ENCODE results near the gene EFCC1. TPM values are rescaled to one million over a fixed set of nuclear protein-coding genes. Genes with fewer than 3 reads are reported as not detected.
"Not testable (repeated sequence)": the region's sequence is repeated elsewhere in the genome, so short reads cannot be mapped to it uniquely, and the experiment has no call there.

The EFCC1 gene
- total RNA-seq, 2 experiments from 2014 or later, result not detected

DNA sequence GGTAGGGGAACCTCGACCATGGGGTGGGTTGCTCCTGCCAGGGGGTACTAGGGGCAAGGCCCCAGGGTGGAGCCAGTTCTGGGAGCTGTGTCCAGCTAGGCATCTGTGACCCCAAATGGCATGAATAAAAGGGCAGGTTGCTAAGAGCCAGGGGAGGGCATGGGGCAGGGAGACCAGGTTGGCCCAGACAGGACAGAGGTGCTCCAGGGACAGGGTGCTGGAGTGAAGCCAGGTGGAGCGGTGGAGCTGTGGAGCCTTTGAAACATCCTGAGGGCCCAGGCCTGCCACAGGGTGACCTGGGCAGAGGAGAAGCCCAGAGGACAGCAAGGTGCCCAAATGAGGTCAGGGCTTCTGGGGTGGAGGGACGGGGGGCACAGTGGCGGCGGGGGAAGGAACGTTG is 87.2 kb downstream of the EFCC1 start:
- intact Hi-C loops (cut with micrococcal nuclease; ENCODE audit: unreplicated experiment); H3K4me2 ChIP-seq (ENCODE audit: low read length); DNase-seq (ENCODE audit: low spot score); H3K9me2 ChIP-seq (ENCODE audit: insufficient read depth, low read length); POLR2A ChIA-PET; H2AFZ ChIP-seq (ENCODE audit: low read length); H3K79me2 ChIP-seq (ENCODE audit: insufficient read depth, low read depth, low read length); H3K27ac ChIP-seq (ENCODE audit: low read depth, low read length, poor library complexity, severe bottlenecking); CTCF ChIA-PET (ENCODE audit: unreplicated experiment); BruUV-seq (replicated peaks); H3K9me3 ChIP-seq (ENCODE audit: low read length); H3K4me1 ChIP-seq (ENCODE audit: insufficient read depth, low read length, poor library complexity, severe bottlenecking); H3K4me3 ChIP-seq (ENCODE audit: low read depth, low read length, poor library complexity, severe bottlenecking); H4K20me1 ChIP-seq (ENCODE audit: insufficient read depth, low read length): not testable (repeated sequence)
- peaks cover 11% of the 10 kb centered on the region for H3K36me3 ChIP-seq (ENCODE audit: insufficient read depth, low read length)

Other genes with a start within 250 kb of the EFCC1 start
- 88.5 and 93.7 TPM in 2 replicates for gene ACAD9, start 121.7 kb upstream of the EFCC1 start, total RNA-seq (2014; rRNA removed; shearing (Covaris generic))
- 56.8 and 69.5 TPM in 2 replicates for gene ACAD9, start 121.7 kb upstream of the EFCC1 start, total RNA-seq (2022)
- gene CFAP92, start 7.2 kb upstream of the EFCC1 start, total RNA-seq (2014; rRNA removed; shearing (Covaris generic)), result 0.66 TPM in 1 of 2 replicates, not detected in the other
- 0.08 and 0.18 TPM in 2 replicates for gene CFAP92, start 7.2 kb upstream of the EFCC1 start, total RNA-seq (2022)
- not detected in 2 replicates for gene GP9, start 59.5 kb downstream of the EFCC1 start, total RNA-seq (2014; rRNA removed; shearing (Covaris generic))
- gene GP9, start 59.5 kb downstream of the EFCC1 start, total RNA-seq (2022), result not detected in 2 replicates
- 11.6 and 12.5 TPM in 2 replicates for gene RAB43, start 120.5 kb downstream of the EFCC1 start, total RNA-seq (2014; rRNA removed; shearing (Covaris generic))
- gene RAB43, start 120.5 kb downstream of the EFCC1 start, total RNA-seq (2022), result 10.4 and 14.1 TPM in 2 replicates
- 34.5 and 40.3 TPM in 2 replicates for gene ISY1, start 159.8 kb downstream of the EFCC1 start, total RNA-seq (2014; rRNA removed; shearing (Covaris generic))
- 54.9 and 62.1 TPM in 2 replicates for gene ISY1, start 159.8 kb downstream of the EFCC1 start, total RNA-seq (2022)
- 336 and 350 TPM in 2 replicates for gene CNBP, start 182.6 kb downstream of the EFCC1 start, total RNA-seq (2014; rRNA removed; shearing (Covaris generic))
- gene CNBP, start 182.6 kb downstream of the EFCC1 start, total RNA-seq (2022), result 322 and 324 TPM in 2 replicates
- 91.9 and 135 TPM in 2 replicates for gene COPG1, start 248.3 kb downstream of the EFCC1 start, total RNA-seq (2014; rRNA removed; shearing (Covaris generic))
- gene COPG1, start 248.3 kb downstream of the EFCC1 start, total RNA-seq (2022), result 174 and 182 TPM in 2 replicates

Measured in OCI-LY7 (cell line).